SJCRH30 (cell line): ENCODE data around the gene DPAGT1. TPM values are rescaled to one million over a fixed set of nuclear protein-coding genes. Genes with fewer than 3 reads are reported as not detected.
"Not testable (repeated sequence)": the region's sequence is repeated elsewhere in the genome, so short reads cannot be mapped to it uniquely, and the experiment has no call there.

ENCODE experiments used
- DNase-seq, 2 experiments: peaks; one replicate each; pipeline ENCODE4 v3.0.0-alpha.2; 2015 to 2020
- H3K27ac ChIP-seq: fragments of 250-450 bp; sonication (Bioruptor Pico); 2 replicates; pipeline ENCODE4 v1.5.1; 2020; ENCODE audit warnings: mild to moderate bottlenecking, moderate library complexity
- H3K27me3 ChIP-seq: fragments of 250-450 bp; sonication (Bioruptor Pico); 2 replicates; pipeline ENCODE4 v1.5.1; 2020; ENCODE audit warnings: mild to moderate bottlenecking, moderate library complexity
- H3K36me3 ChIP-seq: fragments of 250-450 bp; sonication (Bioruptor Pico); 2 replicates; pipeline ENCODE4 v1.5.1; 2020; ENCODE audit warnings: mild to moderate bottlenecking, moderate library complexity
- H3K4me1 ChIP-seq: fragments of 250-450 bp; sonication (Bioruptor Pico); 2 replicates; pipeline ENCODE4 v1.5.1; 2020; ENCODE audit warnings: mild to moderate bottlenecking, moderate library complexity
- H3K4me3 ChIP-seq: fragments of 250-450 bp; sonication (Bioruptor Pico); 2 replicates; pipeline ENCODE4 v1.5.1; 2020; ENCODE audit warnings: mild to moderate bottlenecking, moderate library complexity
- H3K9me3 ChIP-seq: fragments of 250-450 bp; sonication (Bioruptor Pico); replicated peaks from 2 replicates; pipeline ENCODE4 v1.5.1; 2020; ENCODE audit warnings: mild to moderate bottlenecking, moderate library complexity
- total RNA-seq: library from RNA; depleted of rRNA; stranded (reverse); fragments of >200 nt; shearing (Covaris generic); gene quantifications from 2 replicates; pipeline ENCODE4 v1.2.3, GENCODE V29; 2014

Gene DPAGT1
- total RNA-seq, 1 experiment from 2014 or later: 23.7 TPM

- no peak for DNase-seq
- Histone ChIP-seq H3K36me3 (no peaks in the 10 kb centered on the region), H3K27ac (no peak overlapping the region), H3K27me3 (no peaks in the 10 kb centered on the region), H3K4me3 (peak overlapping the region; percentile 91; the same call in 1 of the 2 replicates), H3K4me1 (peaks cover 8% of the 10 kb centered on the region), H3K9me3 (no peaks in the 10 kb centered on the region)
These were observed 7.2 kb upstream of the DPAGT1 start for GRCh38 chr11:119108857-119109221.

- peaks cover 8% of the 10 kb centered on the region for H3K4me1 ChIP-seq
- H3K36me3 ChIP-seq: no peaks in the 10 kb centered on the region
- no peaks in the 10 kb centered on the region for H3K9me3 ChIP-seq
- H3K27ac ChIP-seq: no peak overlapping the region
- peak overlapping the region; percentile 91 for H3K4me3 ChIP-seq
- no peaks in the 10 kb centered on the region for H3K27me3 ChIP-seq
- peak; percentile 66 to 70 for DNase-seq
These were observed 6.6 kb upstream of the DPAGT1 start for GRCh38 chr11:119108146-119108856.

GRCh38 chr11:119107538-119108145 lies 6.0 kb upstream of the DPAGT1 start:
- Histone ChIP-seq H3K9me3 (no peaks in the 10 kb centered on the region), H3K27me3 (no peaks in the 10 kb centered on the region), H3K36me3 (no peaks in the 10 kb centered on the region), H3K27ac (no peak overlapping the region), H3K4me3 (peak overlapping the region; percentile 91), H3K4me1 (peaks cover 8% of the 10 kb centered on the region)
- DNase-seq: peak in 1 of 2 experiments; percentile 16

- H3K27ac ChIP-seq: peak within 1 kb of the TSS; percentile 58
- no peaks in the 10 kb centered on the region for H3K27me3 ChIP-seq
- no peaks in the 10 kb centered on the region for H3K36me3 ChIP-seq
- H3K9me3 ChIP-seq: no peaks in the 10 kb centered on the region
- peak within 1 kb of the TSS; percentile 91 for H3K4me3 ChIP-seq
- peak; percentile 76 to 86 for DNase-seq
- H3K4me1 ChIP-seq: peaks cover 8% of the 10 kb centered on the region
These were observed 5.2 kb upstream of the DPAGT1 start, which contains the start of gene C2CD2L for GRCh38 chr11:119106564-119107537. C2CD2L (plus strand) TSS chr11:119107344; CDS start chr11:119107742, 398 bp downstream.

DNA sequence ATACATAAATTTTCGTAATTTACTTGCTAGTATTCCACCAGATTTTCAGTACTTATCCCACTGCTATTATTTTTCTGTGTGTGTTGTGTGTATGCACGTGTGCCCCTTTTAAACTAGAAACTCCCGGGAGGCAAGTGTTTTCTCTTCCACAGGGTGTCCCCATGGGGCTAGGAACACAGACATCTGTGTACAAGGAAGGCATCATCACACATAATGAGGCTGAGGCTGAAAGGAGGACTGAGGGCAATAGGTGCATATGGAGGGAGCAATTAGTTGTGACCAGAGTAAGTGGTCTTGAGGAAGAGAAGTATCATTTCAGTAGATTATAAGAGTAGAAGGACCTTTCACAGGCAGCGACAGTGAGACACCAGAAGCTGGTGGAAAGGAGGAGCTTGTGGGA lies 2.1 kb upstream of the DPAGT1 start:
- no peaks in the 10 kb centered on the region for H3K9me3 ChIP-seq
- DNase-seq: no peak
- no peaks in the 10 kb centered on the region for H3K36me3 ChIP-seq
- no peaks in the 10 kb centered on the region for H3K27me3 ChIP-seq
- H3K4me1 ChIP-seq: peaks cover 8% of the 10 kb centered on the region
- no peak overlapping the region for H3K4me3 ChIP-seq
- H3K27ac ChIP-seq: no peak overlapping the region

GRCh38 chr11:119103161-119103664 lies 1.6 kb upstream of the DPAGT1 start:
- H3K27me3 ChIP-seq, H3K36me3 ChIP-seq, DNase-seq, H3K27ac ChIP-seq, H3K4me1 ChIP-seq, H3K9me3 ChIP-seq: not testable (repeated sequence)
- peak overlapping the region; percentile 90 for H3K4me3 ChIP-seq

DNA sequence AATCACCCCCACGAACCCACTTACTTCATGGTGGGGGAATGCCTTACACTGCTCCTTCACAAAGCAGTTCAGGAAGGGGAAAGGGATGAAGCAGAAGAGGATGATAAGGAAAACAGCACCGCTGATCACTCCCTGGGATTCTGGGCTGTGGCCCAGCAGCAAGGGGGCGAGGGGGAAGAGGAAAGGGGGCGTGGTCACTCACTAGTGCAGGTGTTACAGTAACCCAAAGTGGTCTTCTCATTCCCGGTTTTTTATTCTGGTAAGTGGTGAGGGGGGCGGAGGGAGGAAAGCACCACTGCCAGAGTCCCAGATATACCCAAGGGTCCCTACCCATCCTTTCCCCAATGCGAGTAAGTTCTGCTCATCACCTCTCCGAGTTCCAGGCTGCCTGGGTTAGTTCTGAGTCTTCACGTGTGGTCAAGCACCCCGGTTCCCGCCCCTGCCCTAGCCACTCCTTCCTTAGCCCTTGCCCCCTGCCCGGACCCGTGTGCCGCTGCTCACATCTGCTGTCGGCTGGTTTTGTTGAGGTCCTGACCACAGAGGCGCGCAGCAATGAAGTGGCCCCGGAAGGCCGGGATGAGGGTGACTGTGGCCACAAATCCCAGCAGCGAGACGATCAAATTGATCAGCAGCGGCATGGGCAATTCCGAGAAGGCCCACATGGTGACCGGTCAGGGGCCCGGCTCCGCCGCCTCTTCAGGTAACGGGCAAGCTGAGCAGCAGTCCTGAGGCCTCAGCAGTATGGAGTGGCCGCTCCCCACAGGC lies 477 bp downstream of the DPAGT1 start:
- H3K4me1 ChIP-seq: peaks cover 1% of the 10 kb centered on the region
- no peaks in the 10 kb centered on the region for H3K27me3 ChIP-seq
- peak in 1 of 2 experiments; percentile 26 for DNase-seq
- peak overlapping the region; percentile 96 for H3K27ac ChIP-seq
- no peaks in the 10 kb centered on the region for H3K9me3 ChIP-seq
- H3K4me3 ChIP-seq: peak overlapping the region; percentile 90
- no peaks in the 10 kb centered on the region for H3K36me3 ChIP-seq

- Histone ChIP-seq H3K27me3 (no peaks in the 10 kb centered on the region), H3K27ac (no peak overlapping the region), H3K4me3 (peak overlapping the region; percentile 90), H3K9me3 (no peaks in the 10 kb centered on the region), H3K4me1 (no peaks in the 10 kb centered on the region; the same call in 1 of the 2 replicates), H3K36me3 (no peaks in the 10 kb centered on the region)
- peak in 1 of 2 experiments; percentile 23 for DNase-seq
These were observed 1.2 kb downstream of the DPAGT1 start for GRCh38 chr11:119100246-119100970.

- no peaks in the 10 kb centered on the region for H3K27me3 ChIP-seq
- no peak for DNase-seq
- no peaks in the 10 kb centered on the region; the same call in 1 of the 2 replicates for H3K4me1 ChIP-seq
- H3K4me3 ChIP-seq: no peak overlapping the region
- no peaks in the 10 kb centered on the region for H3K36me3 ChIP-seq
- H3K9me3 ChIP-seq: no peaks in the 10 kb centered on the region
- no peak overlapping the region for H3K27ac ChIP-seq
These were observed 1.9 kb downstream of the DPAGT1 start for GRCh38 chr11:119099711-119100110.

DNA sequence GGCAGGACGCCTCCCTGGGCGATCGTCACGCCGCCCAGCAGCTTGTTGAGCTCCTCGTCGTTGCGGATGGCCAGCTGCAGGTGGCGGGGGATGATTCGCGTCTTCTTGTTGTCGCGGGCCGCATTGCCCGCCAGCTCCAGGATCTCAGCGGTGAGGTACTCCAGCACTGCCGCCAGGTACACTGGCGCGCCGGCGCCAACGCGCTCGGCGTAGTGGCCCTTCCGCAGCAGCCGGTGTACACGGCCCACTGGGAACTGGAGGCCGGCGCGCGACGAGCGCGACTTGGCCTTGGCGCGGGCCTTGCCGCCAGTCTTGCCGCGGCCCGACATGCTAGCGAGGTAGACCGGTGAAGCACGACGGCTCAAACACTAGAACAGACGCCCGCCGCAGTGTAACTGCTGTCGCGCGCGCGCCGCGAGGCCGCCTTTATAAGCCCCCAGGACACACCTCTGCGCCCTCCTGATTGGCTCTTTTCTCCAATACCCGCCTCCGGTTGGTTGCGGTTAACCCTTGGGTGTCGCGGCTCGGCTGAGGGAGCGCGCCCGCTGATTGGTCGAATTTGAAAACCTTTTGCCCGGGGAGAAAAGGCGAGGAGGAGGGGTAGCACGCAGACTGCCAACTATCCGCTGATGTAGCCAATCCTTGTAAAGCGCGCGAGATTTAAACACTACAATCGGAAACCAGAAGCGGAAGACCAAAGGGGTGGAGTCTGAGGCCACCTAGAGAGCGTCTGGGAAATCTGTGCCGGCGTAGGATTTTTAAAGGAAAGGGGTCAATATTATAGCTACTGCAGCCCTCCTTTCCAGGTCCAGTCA lies 6.4 kb downstream of the DPAGT1 start:
- peak; percentile 97 to 98 for DNase-seq
- H3K4me1 ChIP-seq: peaks cover 4% of the 10 kb centered on the region; the same call in 1 of the 2 replicates
- H3K36me3 ChIP-seq: peaks cover 25% of the 10 kb centered on the region
- H3K27me3 ChIP-seq: no peaks in the 10 kb centered on the region
- peak overlapping the region; percentile 96 for H3K4me3 ChIP-seq
- H3K9me3 ChIP-seq: no peaks in the 10 kb centered on the region
- H3K27ac ChIP-seq: peak overlapping the region; percentile 87

GRCh38 chr11:119094816-119095065 lies 6.9 kb downstream of the DPAGT1 start:
- Histone ChIP-seq H3K27ac (peak overlapping the region; percentile 87), H3K4me1 (peaks cover 4% of the 10 kb centered on the region; the same call in 1 of the 2 replicates), H3K27me3 (no peaks in the 10 kb centered on the region), H3K9me3 (no peaks in the 10 kb centered on the region), H3K4me3 (peak overlapping the region; percentile 96), H3K36me3 (peaks cover 25% of the 10 kb centered on the region)
- peak in 1 of 2 experiments; percentile 68 for DNase-seq

DNA sequence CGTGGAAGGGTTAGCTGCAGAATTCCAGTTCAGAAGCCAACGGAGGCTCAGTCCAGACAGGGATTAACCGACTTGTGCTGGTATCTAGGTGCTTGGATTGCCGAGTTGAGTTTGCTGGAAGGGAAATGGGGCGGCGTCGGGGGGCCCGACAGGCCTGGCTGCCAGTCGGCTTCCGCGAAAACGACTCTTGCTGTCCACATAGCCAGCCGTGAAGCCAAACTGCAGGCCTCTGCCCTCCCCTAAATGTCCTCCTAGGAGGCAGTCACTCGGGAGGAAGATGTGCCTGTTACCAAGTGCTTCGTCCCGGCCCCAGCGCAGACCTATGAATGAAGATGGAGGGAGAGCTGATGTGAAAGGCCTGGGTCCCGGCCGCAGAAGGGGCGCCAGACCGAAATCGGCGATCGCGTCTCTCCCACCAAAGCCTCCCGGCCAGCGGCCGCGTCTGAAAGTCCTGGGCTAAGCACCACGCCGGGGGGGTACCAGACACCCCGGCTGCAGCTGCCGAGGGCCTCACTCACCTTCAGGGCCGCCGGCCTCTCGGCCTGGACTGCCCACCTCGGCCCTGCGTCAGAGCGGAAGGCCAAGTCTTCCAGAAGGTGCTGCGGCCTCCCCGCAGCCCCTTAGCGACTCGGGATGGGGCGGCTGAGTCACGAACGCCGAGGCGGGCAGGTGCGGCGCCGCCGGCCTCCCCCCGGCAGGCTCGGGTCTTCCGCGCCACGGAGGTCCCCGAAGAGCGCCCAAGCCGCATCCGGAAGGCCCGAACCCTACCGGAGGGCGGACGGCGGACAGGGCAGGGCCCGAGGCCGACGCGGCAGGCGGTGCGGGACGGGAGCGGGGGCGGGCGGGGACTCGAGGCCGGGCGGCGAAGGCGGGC lies 7.5 kb downstream of the DPAGT1 start:
- peak; percentile 19 to 28 for DNase-seq
- Histone ChIP-seq H3K9me3 (no peaks in the 10 kb centered on the region), H3K36me3 (peaks cover 25% of the 10 kb centered on the region), H3K27me3 (no peaks in the 10 kb centered on the region), H3K4me1 (peaks cover 4% of the 10 kb centered on the region; the same call in 1 of the 2 replicates), H3K27ac (peak overlapping the region; percentile 87), H3K4me3 (peak overlapping the region; percentile 96)
